Skeletal muscle tissue (tissue), 4 donors: ENCODE results near the gene HPCAL4. TPM values are rescaled to one million over a fixed set of nuclear protein-coding genes. Genes with fewer than 3 reads are reported as not detected.
A peak's percentile ranks its signal among the peaks of the same experiment; 100 is the strongest.

Experiments used
- H3K27ac ChIP-seq: one replicate; pipeline ENCODE4 v1.7.0; 2013; ENCODE audit warnings: mild to moderate bottlenecking, low read depth, low read length, inconsistent platforms
- H3K27me3 ChIP-seq, 3 donors: one replicate each; pipeline ENCODE4 v1.7.0; 2013; ENCODE audit warnings: low read length in 3 of 3; ENCODE audit not compliant: control insufficient read depth in 3 of 3, insufficient read depth in 3 of 3
- H3K36me3 ChIP-seq, 3 donors: one replicate each; pipeline ENCODE4 v1.7.0; 2013; ENCODE audit warnings: low read length in 3 of 3; ENCODE audit not compliant: control insufficient read depth in 3 of 3, insufficient read depth in 3 of 3
- H3K4me1 ChIP-seq, 3 donors: one replicate each; pipeline ENCODE4 v1.7.0; 2013; ENCODE audit warnings: low read length in 3 of 3, mild to moderate bottlenecking in 3 of 3; ENCODE audit not compliant: control insufficient read depth in 3 of 3, insufficient read depth in 3 of 3
- H3K4me3 ChIP-seq, 3 donors: one replicate each; pipeline ENCODE4 v1.7.0; 2013; ENCODE audit warnings: low read length in 3 of 3
- H3K9ac ChIP-seq, 3 donors: one replicate each; pipeline ENCODE4 v1.7.0; 2013; ENCODE audit warnings: low read length in 3 of 3, mild to moderate bottlenecking in 3 of 3, moderate library complexity in 2 of 3, low read depth in 1 of 3
- H3K9me3 ChIP-seq, 3 donors: one replicate each; pipeline ENCODE4 v1.7.0; 2013; ENCODE audit warnings: low read length in 3 of 3; ENCODE audit not compliant: control insufficient read depth in 3 of 3
- total RNA-seq: library from RNA; depleted of rRNA; stranded (reverse); fragments of >200 nt; gene quantifications from one replicate; pipeline ENCODE4 v1.2.3, GENCODE V29; 2014
- donor health status: Osteomylitis.

Gene HPCAL4
- total RNA-seq, 1 donor from 2014 or later: 0.52 TPM

DNA sequence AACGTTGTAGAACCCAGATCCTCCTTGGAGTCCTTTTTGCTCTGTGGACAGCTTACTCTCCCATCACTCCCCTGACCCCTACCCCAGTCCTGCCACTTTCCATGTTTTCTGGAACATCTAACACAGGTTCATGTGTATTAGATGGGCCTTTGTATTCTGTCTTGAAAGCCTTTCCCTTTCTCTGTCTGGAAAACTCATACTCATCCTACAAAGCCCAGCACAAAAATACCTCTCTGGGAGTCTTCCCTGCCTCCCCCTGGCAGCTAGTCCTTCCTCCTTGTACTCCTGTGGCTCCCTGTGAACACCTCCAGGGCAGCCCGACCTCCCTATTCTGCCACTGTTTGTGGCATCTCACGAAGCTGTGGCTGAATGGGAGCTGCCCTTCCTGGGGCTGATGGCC, 44.0 kb downstream of the HPCAL4 start:
- peaks cover 14 to 63% (median 18%) of the 10 kb centered on the region in 3 donors for H3K4me1 ChIP-seq
- peak overlapping the region in 1 of 3 donors; percentile 50 for H3K9ac ChIP-seq
- H3K36me3 ChIP-seq: peaks cover 0 to 16% (median 7%) of the 10 kb centered on the region in 3 donors
- no peaks in the 10 kb centered on the region for H3K27me3 ChIP-seq
- no peak overlapping the region for H3K27ac ChIP-seq
- no peak overlapping the region for H3K4me3 ChIP-seq
- peaks cover 0 to 2% (median 0%) of the 10 kb centered on the region in 3 donors for H3K9me3 ChIP-seq

DNA sequence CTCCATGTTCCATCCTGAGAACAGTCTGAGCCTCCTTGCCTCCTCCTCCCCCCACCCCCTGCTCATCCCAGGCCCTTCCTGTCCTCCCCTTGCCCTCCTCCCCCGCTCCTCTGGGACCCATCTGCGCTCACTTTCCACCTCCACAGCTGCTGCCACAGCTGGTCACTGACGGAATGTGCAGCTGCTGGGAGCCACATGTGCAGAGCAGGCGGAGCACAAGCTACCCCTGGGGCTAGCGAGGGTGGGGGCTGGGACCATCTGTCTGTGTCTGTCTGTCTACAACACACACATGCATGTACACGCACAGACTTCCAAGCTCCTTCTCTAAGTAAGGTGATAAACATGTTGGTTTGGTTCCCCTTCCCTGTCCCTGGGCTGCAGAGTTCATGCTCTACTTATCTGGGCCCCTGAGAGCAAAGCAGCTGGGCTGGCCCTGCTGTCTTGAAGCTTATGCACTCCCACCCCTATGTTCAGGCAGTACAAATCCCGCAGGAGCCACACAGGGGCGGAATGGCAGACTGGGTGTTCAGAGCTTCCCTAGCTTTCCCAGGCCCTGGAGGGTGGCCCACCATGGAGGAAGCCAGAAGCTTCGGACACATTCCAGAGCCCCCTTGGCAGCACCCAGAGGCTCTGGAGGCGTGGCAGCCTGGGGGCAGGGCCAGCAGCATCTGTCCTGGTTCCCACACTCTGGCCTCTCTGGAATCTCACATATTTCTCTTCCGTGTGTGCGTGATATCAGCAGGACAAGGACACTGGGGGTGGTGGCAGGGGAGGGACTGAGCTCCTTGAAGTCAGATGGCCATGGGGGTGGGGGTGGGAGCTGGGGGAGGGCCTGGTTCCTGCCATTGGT, 44.8 kb downstream of the HPCAL4 start:
- peak overlapping the region in 1 of 3 donors; percentile 66 for H3K9ac ChIP-seq
- H3K27me3 ChIP-seq: no peaks in the 10 kb centered on the region
- H3K27ac ChIP-seq: no peak overlapping the region
- H3K9me3 ChIP-seq: peaks cover 0 to 2% (median 0%) of the 10 kb centered on the region in 3 donors
- H3K4me3 ChIP-seq: no peak overlapping the region
- H3K4me1 ChIP-seq: peaks cover 14 to 63% (median 16%) of the 10 kb centered on the region in 3 donors
- H3K36me3 ChIP-seq: peaks cover 0 to 16% (median 7%) of the 10 kb centered on the region in 3 donors

DNA sequence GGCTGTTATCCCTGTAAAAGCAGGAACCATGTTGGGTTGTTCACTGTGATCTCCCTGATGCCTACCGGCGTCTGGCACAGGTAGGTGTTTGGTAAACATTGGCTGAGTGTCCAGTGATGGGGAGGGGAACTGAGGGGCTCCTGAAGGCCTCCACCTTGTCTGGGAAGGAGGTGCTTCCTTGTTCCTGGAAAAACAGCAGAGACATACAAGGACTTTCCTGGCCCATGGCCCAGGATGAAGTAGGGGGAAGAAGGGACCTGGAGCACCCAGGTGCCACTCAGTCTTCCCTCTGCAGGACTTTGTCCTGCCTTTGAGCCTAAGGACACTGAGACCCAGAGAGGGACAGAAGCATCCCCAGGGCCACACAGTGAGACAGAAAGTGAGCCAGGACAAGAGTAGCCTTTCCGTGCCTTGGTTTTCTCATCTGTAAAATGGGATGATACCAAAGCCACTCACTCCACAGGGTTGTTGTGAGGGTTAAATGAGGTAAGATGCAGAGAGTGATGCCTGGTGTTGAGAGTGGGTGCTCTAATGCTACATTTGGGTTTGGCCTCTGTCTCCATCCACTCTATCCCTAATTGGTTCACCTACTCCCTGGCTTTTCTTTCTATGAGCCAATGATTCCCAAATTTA, 45.7 kb downstream of the HPCAL4 start:
- peaks cover 0 to 2% (median 0%) of the 10 kb centered on the region in 3 donors for H3K9me3 ChIP-seq
- H3K4me3 ChIP-seq: peak overlapping the region in 1 of 3 donors; percentile 29
- no peak overlapping the region for H3K9ac ChIP-seq
- peaks cover 14 to 66% (median 16%) of the 10 kb centered on the region in 3 donors for H3K4me1 ChIP-seq
- H3K27me3 ChIP-seq: no peaks in the 10 kb centered on the region
- H3K27ac ChIP-seq: no peak overlapping the region
- peaks cover 0 to 14% (median 5%) of the 10 kb centered on the region in 3 donors for H3K36me3 ChIP-seq

DNA sequence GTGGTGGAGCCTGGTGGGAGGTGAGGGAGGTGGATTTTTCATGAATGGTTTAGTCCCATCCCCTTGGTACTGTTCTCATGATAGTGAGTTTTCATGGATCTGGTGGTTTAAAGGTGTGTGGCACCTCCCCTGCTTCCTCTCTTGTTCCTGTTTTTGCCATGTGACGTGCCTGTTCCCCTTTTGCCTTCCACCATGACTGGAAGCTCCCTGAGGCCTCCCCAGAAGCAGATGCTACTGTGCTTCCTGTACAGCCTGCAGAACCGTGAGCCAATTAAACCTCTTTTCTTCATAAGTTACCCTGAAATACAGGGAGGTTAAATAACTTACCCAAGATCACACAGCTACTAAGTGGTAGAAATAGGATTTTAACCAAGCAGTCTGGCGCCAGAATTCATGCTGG, 47.5 kb downstream of the HPCAL4 start:
- Histone ChIP-seq H3K27me3 (no peaks in the 10 kb centered on the region), H3K9me3 (no peaks in the 10 kb centered on the region), H3K27ac (no peak overlapping the region), H3K4me3 (peak overlapping the region in 1 of 3 donors; percentile 50), H3K4me1 (peaks cover 18 to 72% (median 19%) of the 10 kb centered on the region in 3 donors), H3K9ac (peak overlapping the region in 1 of 3 donors; percentile 65), H3K36me3 (peaks cover 0 to 7% (median 0%) of the 10 kb centered on the region in 3 donors)

DNA sequence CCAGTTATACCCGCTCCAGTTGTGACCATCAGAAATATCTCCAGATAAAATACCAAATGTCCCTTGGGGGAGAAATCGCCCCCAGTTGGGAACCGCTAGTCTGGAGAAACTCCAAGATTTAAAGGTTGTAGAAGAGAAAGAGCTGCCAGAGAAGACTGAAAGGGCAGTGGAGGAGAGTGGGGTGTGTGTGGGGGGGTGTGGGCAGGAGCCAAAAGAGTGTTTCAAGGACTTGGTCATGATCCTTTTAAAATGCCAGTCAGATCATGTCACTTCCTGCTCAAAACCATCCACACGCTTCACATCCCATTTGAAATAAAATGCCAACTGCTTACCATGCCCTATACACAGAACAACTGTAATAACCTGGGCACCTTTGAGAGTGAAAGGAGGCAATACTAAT, 48.4 kb downstream of the HPCAL4 start:
- Histone ChIP-seq H3K36me3 (peaks cover 0 to 5% (median 0%) of the 10 kb centered on the region in 3 donors), H3K27ac (no peak overlapping the region), H3K9ac (peak overlapping the region in 1 of 3 donors; percentile 65), H3K4me3 (peak overlapping the region in 1 of 3 donors; percentile 50), H3K9me3 (no peaks in the 10 kb centered on the region), H3K4me1 (peaks cover 12 to 63% (median 15%) of the 10 kb centered on the region in 3 donors), H3K27me3 (peaks cover 0 to 2% (median under 1%) of the 10 kb centered on the region in 3 donors)

DNA sequence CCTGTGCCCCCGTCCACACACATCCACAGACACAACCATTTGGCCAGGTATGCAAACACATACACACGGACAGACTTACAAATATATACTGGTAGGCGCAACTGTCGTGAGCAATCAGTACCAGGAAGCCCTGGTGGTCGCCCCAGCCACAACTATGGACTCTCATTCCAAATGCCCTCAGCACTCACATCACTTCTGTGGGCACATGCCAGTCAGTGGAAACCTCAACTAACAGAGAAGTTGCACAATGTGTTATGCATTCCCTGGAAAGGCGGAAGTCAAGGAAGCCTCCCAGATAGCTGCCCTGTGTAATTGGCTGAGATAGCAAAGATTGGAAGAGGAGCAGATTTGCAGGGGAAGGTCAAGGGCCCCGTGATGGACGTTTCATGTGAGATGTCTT, 50.4 kb downstream of the HPCAL4 start:
- Histone ChIP-seq H3K4me3 (no peak overlapping the region), H3K27me3 (peaks cover 0 to 5% (median 3%) of the 10 kb centered on the region in 3 donors), H3K4me1 (peaks cover 4 to 46% (median 12%) of the 10 kb centered on the region in 3 donors), H3K9me3 (no peaks in the 10 kb centered on the region), H3K9ac (no peak overlapping the region), H3K27ac (no peak overlapping the region), H3K36me3 (peaks cover 0 to 2% (median 0%) of the 10 kb centered on the region in 3 donors)

DNA sequence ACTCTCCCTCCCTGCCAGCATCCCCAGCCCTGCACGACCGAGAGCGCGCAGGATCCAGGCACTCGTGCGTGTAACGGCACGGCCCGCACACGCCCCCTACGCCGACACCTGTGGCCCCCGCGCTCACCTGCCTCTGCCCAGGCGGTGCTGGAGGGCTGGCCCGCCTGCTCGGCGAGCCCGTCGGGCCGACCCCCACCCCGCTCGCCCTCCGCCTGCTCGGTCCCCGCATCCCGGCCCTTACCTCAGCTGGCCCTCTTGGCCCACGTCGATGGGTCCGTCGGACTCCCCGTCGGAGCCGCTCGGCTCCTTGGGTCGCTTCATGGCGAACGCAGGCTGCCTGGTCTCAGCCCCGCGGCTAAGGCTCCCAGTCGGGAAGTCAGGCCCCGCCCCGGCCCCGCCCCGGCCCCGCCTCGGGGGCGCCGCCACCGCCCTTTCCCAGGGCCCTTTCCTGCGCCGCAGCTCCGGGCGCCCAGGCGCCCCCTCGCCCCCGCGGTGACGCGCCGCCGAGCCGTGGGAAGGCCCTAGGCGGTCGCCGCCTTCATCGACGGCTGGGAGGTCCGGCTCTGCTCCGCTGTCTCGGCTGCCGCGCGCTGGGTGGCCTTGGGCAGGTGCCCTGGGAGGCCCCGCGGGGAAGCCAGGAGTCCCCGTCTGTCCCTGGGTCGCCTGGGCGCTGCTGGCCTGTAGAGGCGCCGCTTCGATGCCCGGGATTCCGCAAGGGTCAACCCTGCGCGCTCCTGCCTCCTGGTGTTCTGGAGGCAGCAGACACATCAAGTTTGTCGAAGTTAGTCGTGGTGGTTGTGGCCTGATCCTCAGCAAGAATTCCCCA, 51.7 kb downstream of the HPCAL4 start, which contains the start of gene HEYL:
TSS of gene HEYL (minus strand) at position 339 of the 826 bp plus-strand sequence. CDS start at position 321, 18 bp downstream.
- Histone ChIP-seq H3K4me3 (peak within 1 kb of the TSS; percentile 53 to 77 (median 61)), H3K27ac (peak within 1 kb of the TSS; percentile 52), H3K4me1 (peaks cover 4 to 40% (median 19%) of the 10 kb centered on the region in 3 donors), H3K36me3 (no peaks in the 10 kb centered on the region), H3K9ac (peak within 1 kb of the TSS in 2 of 3 donors; percentile 52 to 81), H3K27me3 (peaks cover 0 to 5% (median 3%) of the 10 kb centered on the region in 3 donors), H3K9me3 (no peaks in the 10 kb centered on the region)

DNA sequence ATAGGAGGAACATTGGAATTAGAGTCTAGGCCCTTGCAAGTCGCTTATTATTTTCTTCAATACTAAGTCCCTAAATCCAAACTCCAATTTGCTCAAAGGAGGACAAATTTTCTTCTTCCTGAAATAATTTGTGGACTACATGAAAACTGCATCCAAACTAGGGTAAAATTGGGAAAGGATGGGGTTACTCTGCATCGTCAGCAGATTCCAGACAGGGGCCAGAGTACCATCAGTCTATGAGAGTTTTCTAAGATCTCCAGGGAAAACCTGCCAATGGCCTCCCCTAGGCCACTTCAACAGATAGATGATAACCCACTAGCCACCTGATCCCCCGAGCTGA, 52.3 kb downstream of the HPCAL4 start:
- no peaks in the 10 kb centered on the region for H3K9me3 ChIP-seq
- peak overlapping the region; percentile 52 for H3K27ac ChIP-seq
- peaks cover 4 to 36% (median 19%) of the 10 kb centered on the region in 3 donors for H3K4me1 ChIP-seq
- H3K9ac ChIP-seq: peak overlapping the region in 2 of 3 donors; percentile 52 to 81
- no peaks in the 10 kb centered on the region for H3K36me3 ChIP-seq
- H3K4me3 ChIP-seq: peak overlapping the region; percentile 53 to 77 (median 61)
- H3K27me3 ChIP-seq: peaks cover 0 to 5% (median 3%) of the 10 kb centered on the region in 3 donors

DNA sequence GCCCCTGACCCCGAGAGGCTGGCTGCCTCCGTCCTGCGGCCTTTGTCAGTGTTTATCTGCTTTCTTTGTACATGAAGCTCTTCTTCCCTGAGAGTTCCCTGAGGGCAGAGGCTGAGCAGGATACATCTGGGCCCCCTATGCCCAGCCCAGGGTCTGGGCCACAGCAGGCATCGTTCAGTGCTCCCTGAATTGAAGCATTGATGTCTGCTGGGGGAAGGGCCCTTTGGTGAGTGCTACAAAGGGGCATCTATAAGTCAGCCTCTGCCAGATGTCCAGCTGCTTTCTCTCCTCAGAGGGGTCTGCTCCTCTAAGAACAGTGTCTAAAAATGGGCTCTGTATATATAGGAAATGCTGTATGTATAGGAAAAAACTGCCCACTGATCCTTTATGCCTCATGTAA, 53.9 kb downstream of the HPCAL4 start:
- Histone ChIP-seq H3K4me3 (peak overlapping the region in 1 of 3 donors; percentile 2), H3K4me1 (peaks cover 11 to 29% (median 23%) of the 10 kb centered on the region in 3 donors), H3K9me3 (no peaks in the 10 kb centered on the region), H3K36me3 (no peaks in the 10 kb centered on the region), H3K9ac (peak overlapping the region in 1 of 3 donors; percentile 20), H3K27ac (no peak overlapping the region), H3K27me3 (peaks cover 0 to 5% (median 3%) of the 10 kb centered on the region in 3 donors)
